Measurements from ENCODE around the gene SURF1.

- TF ChIP-seq POLR2AphosphoS5 (IDR thresholded peaks at IDR 0.05) (no peak), POLR2A (IDR thresholded peaks at IDR 0.05) (no peak)
- TF ChIP-seq, protein P1, sequence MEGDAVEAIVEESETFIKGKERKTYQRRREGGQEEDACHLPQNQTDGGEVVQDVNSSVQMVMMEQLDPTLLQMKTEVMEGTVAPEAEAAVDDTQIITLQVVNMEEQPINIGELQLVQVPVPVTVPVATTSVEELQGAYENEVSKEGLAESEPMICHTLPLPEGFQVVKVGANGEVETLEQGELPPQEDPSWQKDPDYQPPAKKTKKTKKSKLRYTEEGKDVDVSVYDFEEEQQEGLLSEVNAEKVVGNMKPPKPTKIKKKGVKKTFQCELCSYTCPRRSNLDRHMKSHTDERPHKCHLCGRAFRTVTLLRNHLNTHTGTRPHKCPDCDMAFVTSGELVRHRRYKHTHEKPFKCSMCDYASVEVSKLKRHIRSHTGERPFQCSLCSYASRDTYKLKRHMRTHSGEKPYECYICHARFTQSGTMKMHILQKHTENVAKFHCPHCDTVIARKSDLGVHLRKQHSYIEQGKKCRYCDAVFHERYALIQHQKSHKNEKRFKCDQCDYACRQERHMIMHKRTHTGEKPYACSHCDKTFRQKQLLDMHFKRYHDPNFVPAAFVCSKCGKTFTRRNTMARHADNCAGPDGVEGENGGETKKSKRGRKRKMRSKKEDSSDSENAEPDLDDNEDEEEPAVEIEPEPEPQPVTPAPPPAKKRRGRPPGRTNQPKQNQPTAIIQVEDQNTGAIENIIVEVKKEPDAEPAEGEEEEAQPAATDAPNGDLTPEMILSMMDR (IDR thresholded peaks at IDR 0.05): no peak
These were observed 21.5 kb upstream of the SURF1 start for GRCh38 chr9:133377721-133378216.
